ENCODE results near the gene KMT2C.

DNA sequence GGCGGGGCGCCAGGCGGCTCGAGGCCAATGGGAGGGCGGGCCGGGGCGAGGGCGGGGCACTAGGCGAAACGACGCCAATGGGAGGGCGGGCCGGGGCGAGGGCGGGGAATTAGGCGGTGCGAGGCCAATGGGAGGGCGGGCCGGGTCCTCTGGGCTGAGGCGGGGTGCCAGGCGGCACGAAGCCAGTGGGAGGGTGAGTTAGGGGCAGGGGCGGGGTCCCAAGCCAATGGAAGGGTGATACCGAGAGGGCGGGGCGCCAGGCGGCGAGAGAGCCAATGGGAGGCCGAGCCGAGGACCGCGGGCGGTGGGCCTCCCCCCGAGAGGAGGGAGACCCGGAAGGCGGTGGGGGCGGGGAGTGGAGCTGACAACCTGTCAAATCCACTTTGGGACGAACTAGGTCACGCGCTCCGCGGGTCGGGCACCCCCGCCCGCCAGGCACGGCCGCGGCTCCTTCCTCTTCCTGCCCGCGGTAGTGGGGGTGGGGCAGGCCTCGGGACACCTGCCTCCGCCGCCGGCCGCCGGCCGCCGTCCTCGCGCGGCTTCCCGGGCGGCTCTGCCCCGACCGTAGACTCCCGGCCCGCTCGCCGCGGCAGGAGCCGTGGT, 28.0 kb upstream of the KMT2C start:
- TF ChIP-seq EZH2 (IDR thresholded peaks at IDR 0.05; ENCODE audit: insufficient read depth, poor library complexity, severe bottlenecking) = no peak
- no peak for TF ChIP-seq EZH2phosphoT487 (IDR thresholded peaks at IDR 0.05; ENCODE audit: insufficient read depth, low read depth)
